H7 (cell line): ENCODE measurements around the gene RIC8B. TPM values are rescaled to one million over a fixed set of nuclear protein-coding genes. Genes with fewer than 3 reads are reported as not detected.
"Not testable (repeated sequence)": the region's sequence is repeated elsewhere in the genome, so short reads cannot be mapped to it uniquely, and the experiment has no call there.

Experiments used
- DNase-seq: peaks from one replicate; pipeline ENCODE4 v3.0.0; 2012
- H3K27me3 ChIP-seq: 2 replicates; pipeline ENCODE4 v1.6.0; 2011; ENCODE audit warnings: mild to moderate bottlenecking, low read length; ENCODE audit not compliant: control insufficient read depth, insufficient read depth
- H3K36me3 ChIP-seq: replicated peaks from 2 replicates; pipeline ENCODE4 v1.5.1; 2011; ENCODE audit warnings: low read length; ENCODE audit not compliant: control insufficient read depth, insufficient read depth
- H3K4me3 ChIP-seq: 2 replicates; pipeline ENCODE4 v1.5.1; 2011; ENCODE audit warnings: low read depth, mild to moderate bottlenecking, control low read depth, low read length, moderate library complexity; ENCODE audit not compliant: insufficient read depth
- total RNA-seq: library from RNA; depleted of rRNA; stranded (reverse); fragments of >200 nt; shearing (Covaris generic); gene quantifications from 2 replicates; pipeline ENCODE4 v1.2.3, GENCODE V29; 2014; rRNA removed

RIC8B gene
- 10.7 and 15.2 TPM in 2 replicates for total RNA-seq

- peak; percentile 92 for DNase-seq
- Histone ChIP-seq H3K27me3 (no peaks in the 10 kb centered on the region), H3K4me3 (peak within 1 kb of the TSS; percentile 86), H3K36me3 (0 out of 2 replicates have a peak, but pooled peaks cover 2% of the 10 kb centered on the region)
Observed at GRCh38 chr12:106774005-106774807, at the start of gene RIC8B. Gene RIC8B (plus strand): TSS chr12:106774682. CDS start chr12:106774746, 64 bp downstream.

- no peaks in the 10 kb centered on the region for H3K36me3 ChIP-seq
- no peak for DNase-seq
- H3K4me3 ChIP-seq = no peak overlapping the region
- no peaks in the 10 kb centered on the region for H3K27me3 ChIP-seq
Observed at GRCh38 chr12:106724934-106725333, 49.5 kb upstream of the RIC8B start.

- not testable (repeated sequence) for H3K4me3 ChIP-seq, H3K27me3 ChIP-seq
Observed at GRCh38 chr12:106726603-106727202, 47.8 kb upstream of the RIC8B start.

GRCh38 chr12:106729611-106730010, 44.9 kb upstream of the RIC8B start:
- H3K4me3 ChIP-seq = no peak overlapping the region
- no peaks in the 10 kb centered on the region for H3K36me3 ChIP-seq
- no peaks in the 10 kb centered on the region for H3K27me3 ChIP-seq
- no peak for DNase-seq

More at GRCh38 chr12:106726603-106727202, 47.8 kb upstream of the RIC8B start:
- DNase-seq, H3K36me3 ChIP-seq: not testable (repeated sequence)

GRCh38 chr12:106732890-106733289, 41.6 kb upstream of the RIC8B start:
- Histone ChIP-seq H3K4me3 (no peak overlapping the region), H3K27me3 (no peaks in the 10 kb centered on the region), H3K36me3 (no peaks in the 10 kb centered on the region)
- DNase-seq = no peak

GRCh38 chr12:106733660-106734059, 40.8 kb upstream of the RIC8B start:
- no peak for DNase-seq
- Histone ChIP-seq H3K4me3 (no peak overlapping the region), H3K27me3 (no peaks in the 10 kb centered on the region), H3K36me3 (no peaks in the 10 kb centered on the region)

GRCh38 chr12:106736051-106736957, 38.2 kb upstream of the RIC8B start:
- Histone ChIP-seq H3K27me3 (no peaks in the 10 kb centered on the region), H3K36me3 (no peaks in the 10 kb centered on the region), H3K4me3 (no peak overlapping the region)
- no peak for DNase-seq

GRCh38 chr12:106739318-106739717, 35.2 kb upstream of the RIC8B start:
- Histone ChIP-seq H3K36me3 (no peaks in the 10 kb centered on the region), H3K4me3 (no peak overlapping the region), H3K27me3 (no peaks in the 10 kb centered on the region)
- DNase-seq = no peak

- DNase-seq = no peak
- no peak overlapping the region for H3K4me3 ChIP-seq
- no peaks in the 10 kb centered on the region for H3K27me3 ChIP-seq
- H3K36me3 ChIP-seq = no peaks in the 10 kb centered on the region
Observed at GRCh38 chr12:106739815-106740530, 34.5 kb upstream of the RIC8B start.

- no peak for DNase-seq
- H3K36me3 ChIP-seq = no peaks in the 10 kb centered on the region
- no peak overlapping the region for H3K4me3 ChIP-seq
- no peaks in the 10 kb centered on the region for H3K27me3 ChIP-seq
Observed at GRCh38 chr12:106740818-106741217, 33.7 kb upstream of the RIC8B start.

- DNase-seq = no peak
- no peak overlapping the region for H3K4me3 ChIP-seq
- H3K27me3 ChIP-seq = no peaks in the 10 kb centered on the region
- no peaks in the 10 kb centered on the region for H3K36me3 ChIP-seq
Observed at GRCh38 chr12:106741247-106741646, 33.2 kb upstream of the RIC8B start.

GRCh38 chr12:106743270-106743988, 31.1 kb upstream of the RIC8B start:
- Histone ChIP-seq H3K4me3 (no peak overlapping the region), H3K36me3 (no peaks in the 10 kb centered on the region), H3K27me3 (no peaks in the 10 kb centered on the region)
- DNase-seq = no peak

- Histone ChIP-seq H3K36me3 (no peaks in the 10 kb centered on the region), H3K27me3 (no peaks in the 10 kb centered on the region), H3K4me3 (no peak overlapping the region)
- no peak for DNase-seq
Observed at GRCh38 chr12:106744600-106744999, 29.9 kb upstream of the RIC8B start.
